Measurements from ENCODE around the gene PDP2. TPM values are rescaled to one million over a fixed set of nuclear protein-coding genes. Genes with fewer than 3 reads are reported as not detected.

Gene PDP2
- total RNA-seq, 1 donor from 2014 or later, result 16.1 TPM

DNA sequence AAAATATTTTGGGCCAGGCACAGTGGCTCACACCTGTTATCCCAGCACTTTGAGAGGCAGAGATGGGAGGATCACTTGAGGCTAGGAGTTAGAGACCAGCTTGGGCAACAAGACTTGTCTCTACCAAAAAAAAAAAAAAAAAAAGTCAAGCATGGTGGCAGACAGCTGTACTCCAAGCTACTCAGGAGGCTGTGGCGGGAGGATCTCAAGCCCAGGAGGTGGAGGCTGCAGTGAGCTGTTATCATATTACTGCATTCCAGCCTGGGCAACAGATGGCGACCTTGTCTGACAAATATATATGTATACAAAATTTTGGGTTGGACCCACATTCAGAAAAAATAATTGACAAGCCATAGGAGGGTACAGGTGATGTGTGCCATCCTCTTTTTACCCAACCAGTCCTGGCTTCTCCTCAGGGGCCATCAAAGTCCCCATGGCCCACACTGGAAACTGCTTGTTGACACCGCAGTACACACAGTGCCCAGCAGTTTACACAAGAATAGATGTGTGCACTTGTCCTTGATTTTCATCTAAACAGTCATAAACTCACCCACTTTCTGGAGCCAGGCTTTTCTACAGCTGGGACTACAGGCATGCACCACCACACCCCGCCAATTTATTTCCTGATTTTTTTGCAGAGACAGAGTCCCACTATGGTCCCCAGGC, 56.7 kb downstream of the PDP2 start:
- H3K36me3 Mint-ChIP-seq, result peaks cover 4% of the 10 kb centered on the region
- H3K27ac Mint-ChIP-seq, result no peak overlapping the region
- no peaks in the 10 kb centered on the region for H3K27me3 Mint-ChIP-seq
- DNase-seq (ENCODE audit: extremely low spot score, unreplicated experiment), result no peak
- peak overlapping the region; percentile 97 for H3K4me3 Mint-ChIP-seq
- no peaks in the 10 kb centered on the region for H3K9me3 Mint-ChIP-seq
- H3K4me1 Mint-ChIP-seq (ENCODE audit: unreplicated experiment), result peaks cover 30% of the 10 kb centered on the region
- TF ChIP-seq, protein P1, sequence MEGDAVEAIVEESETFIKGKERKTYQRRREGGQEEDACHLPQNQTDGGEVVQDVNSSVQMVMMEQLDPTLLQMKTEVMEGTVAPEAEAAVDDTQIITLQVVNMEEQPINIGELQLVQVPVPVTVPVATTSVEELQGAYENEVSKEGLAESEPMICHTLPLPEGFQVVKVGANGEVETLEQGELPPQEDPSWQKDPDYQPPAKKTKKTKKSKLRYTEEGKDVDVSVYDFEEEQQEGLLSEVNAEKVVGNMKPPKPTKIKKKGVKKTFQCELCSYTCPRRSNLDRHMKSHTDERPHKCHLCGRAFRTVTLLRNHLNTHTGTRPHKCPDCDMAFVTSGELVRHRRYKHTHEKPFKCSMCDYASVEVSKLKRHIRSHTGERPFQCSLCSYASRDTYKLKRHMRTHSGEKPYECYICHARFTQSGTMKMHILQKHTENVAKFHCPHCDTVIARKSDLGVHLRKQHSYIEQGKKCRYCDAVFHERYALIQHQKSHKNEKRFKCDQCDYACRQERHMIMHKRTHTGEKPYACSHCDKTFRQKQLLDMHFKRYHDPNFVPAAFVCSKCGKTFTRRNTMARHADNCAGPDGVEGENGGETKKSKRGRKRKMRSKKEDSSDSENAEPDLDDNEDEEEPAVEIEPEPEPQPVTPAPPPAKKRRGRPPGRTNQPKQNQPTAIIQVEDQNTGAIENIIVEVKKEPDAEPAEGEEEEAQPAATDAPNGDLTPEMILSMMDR (conservative IDR thresholded peaks at IDR 0.05), result no peak

DNA sequence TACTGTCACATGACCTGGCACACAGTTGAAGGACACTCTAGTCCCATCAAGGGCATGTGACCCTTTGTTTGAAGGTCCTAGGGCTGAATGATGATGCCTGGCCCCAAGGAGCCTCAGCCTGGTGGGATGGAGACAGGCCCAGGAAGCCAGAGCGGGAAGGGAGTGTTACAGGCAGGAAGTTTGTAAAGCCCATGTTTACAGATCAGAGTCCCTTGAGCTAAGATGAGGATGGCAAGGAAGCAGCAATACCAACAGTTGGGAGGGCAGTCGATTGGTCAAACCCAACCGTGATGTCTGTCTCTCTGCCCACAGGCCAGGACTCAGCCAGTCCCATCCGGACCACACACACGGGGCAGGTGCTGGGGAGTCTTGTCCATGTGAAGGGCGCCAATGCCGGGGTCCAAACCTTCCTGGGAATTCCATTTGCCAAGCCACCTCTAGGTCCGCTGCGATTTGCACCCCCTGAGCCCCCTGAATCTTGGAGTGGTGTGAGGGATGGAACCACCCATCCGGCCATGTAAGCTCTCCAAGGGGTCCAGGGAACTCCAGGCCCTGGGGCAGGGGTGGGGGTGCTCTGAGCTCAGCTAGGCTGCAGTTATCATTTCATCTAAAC, 57.5 kb downstream of the PDP2 start:
- Mint-ChIP-seq H3K9me3 (no peaks in the 10 kb centered on the region), H3K36me3 (peaks cover 6% of the 10 kb centered on the region), H3K4me1 (ENCODE audit: unreplicated experiment) (peaks cover 27% of the 10 kb centered on the region), H3K27me3 (no peaks in the 10 kb centered on the region), H3K4me3 (peak overlapping the region; percentile 68), H3K27ac (no peak overlapping the region)
- no peak for DNase-seq (ENCODE audit: extremely low spot score, unreplicated experiment)
- TF ChIP-seq, protein P1 (conservative IDR thresholded peaks at IDR 0.05), result no peak

DNA sequence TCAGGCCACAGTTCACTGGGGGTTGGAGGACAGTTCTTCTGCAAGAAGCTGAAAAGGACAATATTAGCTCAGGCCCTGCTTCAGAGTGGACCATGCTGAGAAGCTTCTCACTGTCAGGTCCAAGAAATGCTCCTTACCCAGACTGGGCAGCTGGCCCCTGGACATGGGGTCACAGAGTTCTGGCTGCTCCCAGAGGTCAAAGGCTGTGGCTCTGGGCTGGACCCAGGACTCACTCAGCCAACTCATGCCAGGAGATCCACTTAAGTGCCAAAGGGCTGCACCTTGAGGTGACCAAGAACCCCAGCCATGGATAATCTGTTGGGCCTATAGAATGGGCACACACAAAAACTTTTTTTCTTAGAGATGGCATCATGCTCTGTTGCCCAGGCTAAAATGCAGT, 59.1 kb downstream of the PDP2 start:
- Mint-ChIP-seq H3K36me3 (peaks cover 8% of the 10 kb centered on the region), H3K9me3 (no peaks in the 10 kb centered on the region), H3K4me3 (no peak overlapping the region), H3K4me1 (ENCODE audit: unreplicated experiment) (peaks cover 13% of the 10 kb centered on the region), H3K27ac (no peak overlapping the region), H3K27me3 (no peaks in the 10 kb centered on the region)
- TF ChIP-seq, protein P1 (conservative IDR thresholded peaks at IDR 0.05), result no peak
- no peak for DNase-seq (ENCODE audit: extremely low spot score, unreplicated experiment)

DNA sequence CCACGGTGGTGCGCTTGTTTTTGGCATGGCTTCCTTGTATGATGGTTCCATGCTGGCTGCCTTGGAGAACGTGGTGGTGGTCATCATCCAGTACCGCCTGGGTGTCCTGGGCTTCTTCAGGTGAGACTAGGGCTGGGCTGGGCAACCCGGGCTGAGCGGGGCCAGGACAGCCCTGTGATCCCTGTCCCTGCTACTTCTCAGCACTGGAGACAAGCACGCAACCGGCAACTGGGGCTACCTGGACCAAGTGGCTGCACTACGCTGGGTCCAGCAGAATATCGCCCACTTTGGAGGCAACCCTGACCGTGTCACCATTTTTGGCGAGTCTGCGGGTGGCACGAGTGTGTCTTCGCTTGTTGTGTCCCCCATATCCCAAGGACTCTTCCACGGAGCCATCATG, 59.9 kb downstream of the PDP2 start:
- Mint-ChIP-seq H3K4me3 (no peak overlapping the region), H3K9me3 (no peaks in the 10 kb centered on the region), H3K27me3 (no peaks in the 10 kb centered on the region), H3K27ac (no peak overlapping the region), H3K36me3 (peaks cover 8% of the 10 kb centered on the region), H3K4me1 (ENCODE audit: unreplicated experiment) (peaks cover 13% of the 10 kb centered on the region)
- TF ChIP-seq, protein P1 (conservative IDR thresholded peaks at IDR 0.05), result no peak
- no peak for DNase-seq (ENCODE audit: extremely low spot score, unreplicated experiment)

Other genes with a start within 250 kb of the PDP2 start
- 64.4 and 72.1 TPM in 2 replicates for gene CMTM4, start 183.8 kb upstream of the PDP2 start, total RNA-seq (ENCODE audit: low replicate concordance)
- 113 and 135 TPM in 2 replicates for gene DYNC1LI2, start 128.9 kb upstream of the PDP2 start, total RNA-seq (ENCODE audit: low replicate concordance)
- 0.41 TPM in 1 of 2 replicates, not detected in the other for gene TERB1, start 78.9 kb upstream of the PDP2 start, total RNA-seq (ENCODE audit: low replicate concordance)
- gene NAE1, start 49.5 kb upstream of the PDP2 start, total RNA-seq (ENCODE audit: low replicate concordance), result 69.4 and 92.5 TPM in 2 replicates
- gene CA7, start 36.1 kb upstream of the PDP2 start, total RNA-seq (ENCODE audit: low replicate concordance), result 0.70 and 1.2 TPM in 2 replicates
- 0.55 and 1.7 TPM in 2 replicates for gene CDH16, start 38.4 kb downstream of the PDP2 start, total RNA-seq (ENCODE audit: low replicate concordance)
- gene RRAD, start 45.0 kb downstream of the PDP2 start, total RNA-seq (ENCODE audit: low replicate concordance), result 1.3 and 2.5 TPM in 2 replicates
- gene CIAO2B, start 53.9 kb downstream of the PDP2 start, total RNA-seq (ENCODE audit: low replicate concordance), result 71.3 and 74.2 TPM in 2 replicates
- 44.9 and 54.1 TPM in 2 replicates for gene CES2, start 55.0 kb downstream of the PDP2 start, total RNA-seq (ENCODE audit: low replicate concordance)
- gene CES3, start 80.8 kb downstream of the PDP2 start, total RNA-seq (ENCODE audit: low replicate concordance), result 0.48 and 1.1 TPM in 2 replicates
- 11.5 and 13.9 TPM in 2 replicates for gene CES4A, start 108.1 kb downstream of the PDP2 start, total RNA-seq (ENCODE audit: low replicate concordance)
- gene CBFB, start 148.6 kb downstream of the PDP2 start, total RNA-seq (ENCODE audit: low replicate concordance), result 48.8 and 77.1 TPM in 2 replicates
- 22.8 and 26.8 TPM in 2 replicates for gene PHAF1, start 229.4 kb downstream of the PDP2 start, total RNA-seq (ENCODE audit: low replicate concordance)